CD8-positive, alpha-beta memory T cell (primary cell): ENCODE results near the gene USP9X. TPM values are rescaled to one million over a fixed set of nuclear protein-coding genes. Genes with fewer than 3 reads are reported as not detected.
A peak's percentile ranks its signal among the peaks of the same experiment; 100 is the strongest.
"Not testable (repeated sequence)": the region's sequence is repeated elsewhere in the genome, so short reads cannot be mapped to it uniquely, and the experiment has no call there.

Experiments used
- CTCF ChIA-PET: fragments of 350-600 bp; sonication (Branson Sonifier 250); formaldehyde crosslinking; loops from one replicate; lab custom pipeline; 2021; ENCODE audit warnings: antibody characterized with exemption; lab: Charles Lee
- POLR2A ChIA-PET: fragments of 350-600 bp; sonication (Branson Sonifier 250); formaldehyde crosslinking; loops from one replicate; lab custom pipeline; 2021; ENCODE audit warnings: antibody characterized with exemption; lab: Charles Lee
- DNase-seq, 5 donors: peaks; one replicate each; pipeline versions ENCODE4 v3.0.0 to v3.0.0-alpha.2; 2020 to 2022; ENCODE audit warnings: mixed read lengths in 1 of 5
- H3K27ac ChIP-seq: one replicate; pipeline ENCODE4 v1.7.0; 2013; ENCODE audit warnings: low read depth, mild to moderate bottlenecking, low read length, moderate library complexity
- H3K27me3 ChIP-seq: 2 replicates; pipeline ENCODE4 v1.7.0; 2013; ENCODE audit warnings: low read length, mild to moderate bottlenecking; ENCODE audit not compliant: insufficient read depth, poor library complexity, severe bottlenecking
- H3K36me3 ChIP-seq: 2 replicates; pipeline ENCODE4 v1.7.0; 2013; ENCODE audit warnings: mild to moderate bottlenecking, low read length, moderate library complexity; ENCODE audit not compliant: insufficient read depth
- H3K4me1 ChIP-seq: 2 replicates; pipeline ENCODE4 v1.7.0; 2013; ENCODE audit warnings: mild to moderate bottlenecking, low read length, moderate library complexity; ENCODE audit not compliant: insufficient read depth
- H3K4me3 ChIP-seq: 2 replicates; pipeline ENCODE4 v1.7.0; 2013; ENCODE audit warnings: mild to moderate bottlenecking, low read length
- H3K9me3 ChIP-seq: 2 replicates; pipeline ENCODE4 v1.7.0; 2013; ENCODE audit warnings: mild to moderate bottlenecking, low read length
- H3K27ac Mint-ChIP-seq, 8 donors: one replicate each; pipeline ENCODE4 v1.8.0; 2020 to 2021; ENCODE audit warnings: mixed read lengths in 8 of 8, mild to moderate bottlenecking in 6 of 8, inconsistent platforms in 3 of 8, moderate library complexity in 3 of 8
- H3K27me3 Mint-ChIP-seq, 2 donors: one replicate each; pipeline ENCODE4 v1.8.0; 2020 to 2021; ENCODE audit warnings: mixed read lengths in 2 of 2, mild to moderate bottlenecking in 1 of 2, moderate library complexity in 1 of 2
- H3K36me3 Mint-ChIP-seq, 3 donors: one replicate each; pipeline ENCODE4 v1.8.0; 2020 to 2021; ENCODE audit warnings: mixed read lengths in 3 of 3, inconsistent platforms in 1 of 3, mild to moderate bottlenecking in 1 of 3
- H3K4me1 Mint-ChIP-seq, 3 donors: one replicate each; pipeline ENCODE4 v1.8.0; 2020 to 2021; ENCODE audit warnings: mixed read lengths in 3 of 3, inconsistent platforms in 1 of 3, mild to moderate bottlenecking in 1 of 3
- H3K4me3 Mint-ChIP-seq, 7 donors: one replicate each; pipeline ENCODE4 v1.8.0; 2020 to 2021; ENCODE audit warnings: mixed read lengths in 7 of 7, mild to moderate bottlenecking in 6 of 7, moderate library complexity in 4 of 7, inconsistent platforms in 2 of 7
- H3K9me3 Mint-ChIP-seq, 5 donors: one replicate each; pipeline ENCODE4 v1.8.0; 2020 to 2022; ENCODE audit warnings: mixed read lengths in 5 of 5, mild to moderate bottlenecking in 3 of 5, moderate library complexity in 2 of 5, inconsistent platforms in 1 of 5
- polyA plus RNA-seq: library from polyadenylated mRNA; unstranded; fragments of 300-500 nt; fragmentation: Illumina TruSeq; gene quantifications from one replicate; pipeline ENCODE4 v1.2.3, GENCODE V29; 2021
- total RNA-seq, 2 experiments: library from RNA; stranded (reverse); gene quantifications; one replicate each; pipeline ENCODE4 v1.2.3, GENCODE V29; 2021

USP9X gene
- total and polyA plus RNA-seq, 3 experiments from 2014 or later = 27.1 to 54.5 (median 53.7) TPM

- POLR2A ChIA-PET = no interaction called here
- H3K36me3 ChIP-seq = no peaks in the 10 kb centered on the region
- no peak overlapping the region for H3K27ac ChIP-seq
- Mint-ChIP-seq H3K4me1 (no peaks in the 10 kb centered on the region), H3K27me3 (peaks cover 0 to 4% of the 10 kb centered on the region in 2 donors), H3K27ac (no peak overlapping the region), H3K4me3 (no peak overlapping the region), H3K9me3 (no peaks in the 10 kb centered on the region), H3K36me3 (no peaks in the 10 kb centered on the region)
- H3K9me3 ChIP-seq = no peaks in the 10 kb centered on the region
- no peaks in the 10 kb centered on the region for H3K4me1 ChIP-seq
- CTCF ChIA-PET = no interaction called here
- no peaks in the 10 kb centered on the region for H3K27me3 ChIP-seq
- DNase-seq = no peak
- H3K4me3 ChIP-seq = no peak overlapping the region
Measured at GRCh38 chrX:41050359-41050758, 34.9 kb upstream of the USP9X start.

- CTCF ChIA-PET = no interaction called here
- Mint-ChIP-seq H3K9me3 (peaks cover 0 to 2% (median 0%) of the 10 kb centered on the region in 5 donors), H3K4me1 (no peaks in the 10 kb centered on the region), H3K27me3 (peaks cover 0 to 6% of the 10 kb centered on the region in 2 donors), H3K27ac (no peak overlapping the region), H3K4me3 (no peak overlapping the region), H3K36me3 (no peaks in the 10 kb centered on the region)
- H3K4me3 ChIP-seq = no peak overlapping the region
- no peaks in the 10 kb centered on the region for H3K9me3 ChIP-seq
- DNase-seq = no peak
- POLR2A ChIA-PET = no interaction called here
- H3K4me1 ChIP-seq = no peaks in the 10 kb centered on the region
- no peak overlapping the region for H3K27ac ChIP-seq
- no peaks in the 10 kb centered on the region for H3K36me3 ChIP-seq
- no peaks in the 10 kb centered on the region for H3K27me3 ChIP-seq
Measured at GRCh38 chrX:41051288-41051687, 34.0 kb upstream of the USP9X start.

DNA sequence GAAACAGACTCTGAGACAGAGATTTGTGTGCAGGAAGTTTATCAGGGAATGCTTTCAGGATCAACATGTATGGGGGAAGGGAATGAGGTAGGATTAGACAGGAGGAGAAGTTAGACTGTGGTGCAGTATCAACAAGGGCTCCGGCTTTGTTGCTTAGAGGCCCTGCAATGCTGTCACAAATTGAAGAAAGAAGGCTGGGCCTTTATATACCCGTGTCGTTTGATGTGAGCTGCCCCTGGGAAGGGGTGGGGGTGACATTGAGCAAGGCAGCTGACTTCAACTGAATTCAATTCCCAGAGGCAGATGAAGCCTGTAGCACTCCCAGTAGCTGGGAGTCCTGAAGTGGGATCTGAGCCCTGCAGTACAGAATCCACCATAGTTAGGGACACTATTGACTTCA lies 29.5 kb upstream of the USP9X start:
- H3K4me3 ChIP-seq = no peak overlapping the region
- Mint-ChIP-seq H3K27ac (peak overlapping the region in 1 of 8 donors; percentile 38), H3K4me1 (no peaks in the 10 kb centered on the region), H3K27me3 (peaks cover 0 to 10% of the 10 kb centered on the region in 2 donors), H3K36me3 (no peaks in the 10 kb centered on the region), H3K9me3 (peaks cover 0 to 2% (median 0%) of the 10 kb centered on the region in 5 donors), H3K4me3 (no peak overlapping the region)
- no peaks in the 10 kb centered on the region for H3K9me3 ChIP-seq
- no peaks in the 10 kb centered on the region for H3K4me1 ChIP-seq
- H3K27me3 ChIP-seq = no peaks in the 10 kb centered on the region
- ChIA-PET CTCF (no interaction called here), POLR2A (no interaction called here)
- no peak for DNase-seq
- H3K27ac ChIP-seq = no peak overlapping the region
- no peaks in the 10 kb centered on the region for H3K36me3 ChIP-seq

DNA sequence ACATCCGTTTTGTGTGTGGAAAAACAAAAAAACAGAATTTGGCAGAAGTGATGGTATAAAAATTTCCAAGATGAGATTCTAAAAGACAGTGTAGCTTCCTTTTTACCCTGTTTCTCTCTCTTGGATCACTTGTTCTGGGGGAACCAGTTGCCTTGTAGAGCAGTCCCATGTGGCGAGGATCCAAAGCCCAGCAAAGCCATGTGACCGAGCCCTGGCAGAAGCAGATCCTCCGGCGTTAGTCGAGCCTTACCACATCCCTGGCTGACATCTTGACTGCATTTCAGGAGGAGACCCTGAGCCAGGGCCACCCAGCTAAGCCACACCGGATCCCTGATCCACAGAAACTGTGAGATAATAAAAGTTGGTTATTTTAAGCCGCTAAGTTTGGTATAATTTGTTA lies 22.0 kb upstream of the USP9X start:
- H3K4me1 Mint-ChIP-seq, H3K27ac Mint-ChIP-seq, H3K36me3 ChIP-seq, H3K27ac ChIP-seq, DNase-seq, H3K36me3 Mint-ChIP-seq, H3K9me3 Mint-ChIP-seq, H3K9me3 ChIP-seq, POLR2A ChIA-PET, H3K27me3 Mint-ChIP-seq, H3K4me1 ChIP-seq, H3K4me3 ChIP-seq, CTCF ChIA-PET, H3K4me3 Mint-ChIP-seq, H3K27me3 ChIP-seq: not testable (repeated sequence)

GRCh38 chrX:41064018-41064417 lies 21.2 kb upstream of the USP9X start:
- ChIA-PET CTCF (no interaction called here), POLR2A (no interaction called here)
- no peaks in the 10 kb centered on the region for H3K4me1 ChIP-seq
- no peaks in the 10 kb centered on the region for H3K9me3 ChIP-seq
- Mint-ChIP-seq H3K9me3 (no peaks in the 10 kb centered on the region), H3K27ac (no peak overlapping the region), H3K36me3 (no peaks in the 10 kb centered on the region), H3K27me3 (peaks cover 0 to 5% of the 10 kb centered on the region in 2 donors), H3K4me1 (peaks cover 0 to 4% (median 0%) of the 10 kb centered on the region in 3 donors), H3K4me3 (no peak overlapping the region)
- no peak overlapping the region for H3K4me3 ChIP-seq
- no peaks in the 10 kb centered on the region for H3K27me3 ChIP-seq
- no peaks in the 10 kb centered on the region for H3K36me3 ChIP-seq
- DNase-seq = no peak
- no peak overlapping the region for H3K27ac ChIP-seq

DNA sequence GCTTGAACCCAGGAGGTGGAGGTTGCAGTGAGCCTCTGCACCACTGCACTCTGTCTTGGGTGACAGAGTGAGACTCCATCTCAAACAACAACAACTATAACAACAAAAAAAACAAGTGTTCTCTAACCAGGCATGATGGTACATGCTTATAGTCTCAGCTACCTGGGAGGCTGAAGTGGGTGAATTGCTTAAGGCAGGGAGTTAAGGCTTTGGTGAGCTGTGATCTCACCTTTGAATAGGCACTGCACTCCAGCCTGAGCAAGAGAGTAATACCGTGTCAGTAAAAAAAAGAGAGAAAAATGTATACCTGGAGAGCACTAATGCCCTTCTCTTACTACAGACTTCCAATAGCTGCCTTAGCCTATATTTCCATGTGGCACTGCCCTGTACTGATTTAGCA lies 18.9 kb upstream of the USP9X start:
- no peaks in the 10 kb centered on the region for H3K36me3 ChIP-seq
- Mint-ChIP-seq H3K4me3 (no peak overlapping the region), H3K36me3 (no peaks in the 10 kb centered on the region), H3K4me1 (peaks cover 0 to 4% (median 0%) of the 10 kb centered on the region in 3 donors), H3K27ac (no peak overlapping the region), H3K9me3 (no peaks in the 10 kb centered on the region), H3K27me3 (peaks cover 0 to 7% of the 10 kb centered on the region in 2 donors)
- H3K27ac ChIP-seq = no peak overlapping the region
- no peaks in the 10 kb centered on the region for H3K4me1 ChIP-seq
- no peak overlapping the region for H3K4me3 ChIP-seq
- ChIA-PET CTCF (interaction anchor here (0.9 kb wide), 1 partner anchor 12 kb away, joined by 3 read pairs; no protein-coding TSS in a partner anchor), POLR2A (no interaction called here)
- H3K27me3 ChIP-seq = no peaks in the 10 kb centered on the region
- H3K9me3 ChIP-seq = no peaks in the 10 kb centered on the region
- no peak for DNase-seq

DNA sequence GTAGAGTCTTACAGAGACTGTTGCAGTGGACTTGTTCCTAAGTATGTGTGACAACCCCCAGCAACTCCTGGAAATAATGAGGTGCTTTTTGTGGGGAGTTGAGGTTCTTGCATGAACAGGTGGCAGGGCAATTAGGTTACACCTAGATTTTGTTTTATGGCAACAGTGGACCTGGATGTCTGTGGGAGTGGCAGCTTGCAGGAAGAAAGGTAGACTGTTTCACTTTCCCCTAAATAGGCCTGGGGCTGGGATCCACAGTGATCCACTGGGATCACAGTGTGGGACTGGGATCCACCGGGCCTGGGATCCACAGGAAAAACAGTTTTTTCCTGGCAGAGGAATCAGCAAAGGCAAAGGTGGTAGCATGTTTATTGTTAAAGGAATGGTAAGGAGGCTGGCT lies 18.3 kb upstream of the USP9X start:
- H3K9me3 Mint-ChIP-seq = no peaks in the 10 kb centered on the region
- H3K27me3 Mint-ChIP-seq = peaks cover 0 to 7% of the 10 kb centered on the region in 2 donors
- CTCF ChIA-PET = interaction anchor here (0.9 kb wide), 1 partner anchor 11 kb away, joined by 3 read pairs; no protein-coding TSS in a partner anchor
- DNase-seq = no peak
- no peak overlapping the region for H3K27ac ChIP-seq
- POLR2A ChIA-PET = no interaction called here
- no peaks in the 10 kb centered on the region for H3K36me3 ChIP-seq
- H3K9me3 ChIP-seq = no peaks in the 10 kb centered on the region
- no peaks in the 10 kb centered on the region for H3K36me3 Mint-ChIP-seq
- H3K27ac Mint-ChIP-seq = peak overlapping the region in 1 of 8 donors; percentile 29
- no peaks in the 10 kb centered on the region for H3K4me1 ChIP-seq
- H3K4me3 Mint-ChIP-seq = no peak overlapping the region
- H3K4me1 Mint-ChIP-seq = peaks cover 0 to 4% (median 0%) of the 10 kb centered on the region in 3 donors
- no peaks in the 10 kb centered on the region for H3K27me3 ChIP-seq
- H3K4me3 ChIP-seq = no peak overlapping the region

- H3K9me3 Mint-ChIP-seq = no peaks in the 10 kb centered on the region
- H3K4me3 ChIP-seq = no peak overlapping the region
- H3K4me3 Mint-ChIP-seq = no peak overlapping the region
- no peaks in the 10 kb centered on the region for H3K9me3 ChIP-seq
- no peaks in the 10 kb centered on the region for H3K36me3 ChIP-seq
- POLR2A ChIA-PET = no interaction called here
- CTCF ChIA-PET = no interaction called here
- peaks cover 0 to 10% of the 10 kb centered on the region in 2 donors for H3K27me3 Mint-ChIP-seq
- H3K4me1 ChIP-seq = no peaks in the 10 kb centered on the region
- H3K36me3 Mint-ChIP-seq = no peaks in the 10 kb centered on the region
- no peak overlapping the region for H3K27ac ChIP-seq
- peaks cover 0 to 4% (median 0%) of the 10 kb centered on the region in 3 donors for H3K4me1 Mint-ChIP-seq
- DNase-seq = no peak
- H3K27ac Mint-ChIP-seq = peak overlapping the region in 1 of 8 donors; percentile 3
- H3K27me3 ChIP-seq = no peaks in the 10 kb centered on the region
Measured at GRCh38 chrX:41067721-41068120, 17.5 kb upstream of the USP9X start.
